Activated CD8-positive, alpha-beta memory T cell treated with anti-CD3 and anti-CD28 coated beads for 1 hour (primary cell): ENCODE measurements around the gene TBC1D2.
"Not testable (repeated sequence)": the region's sequence is repeated elsewhere in the genome, so short reads cannot be mapped to it uniquely, and the experiment has no call there.

Source experiments
- DNase-seq, 2 donors: peaks; one replicate each; pipeline ENCODE4 v3.0.0-alpha.2; 2020; ENCODE audit warnings: low read depth in 1 of 2; ENCODE audit errors: extremely low read depth in 1 of 2

Gene TBC1D2

GRCh38 chr9:98271479-98271878 is 16.0 kb upstream of the TBC1D2 start:
- DNase-seq, result no peak

- not testable (repeated sequence) for DNase-seq
These were observed 14.8 kb upstream of the TBC1D2 start for GRCh38 chr9:98270284-98270683.

DNA sequence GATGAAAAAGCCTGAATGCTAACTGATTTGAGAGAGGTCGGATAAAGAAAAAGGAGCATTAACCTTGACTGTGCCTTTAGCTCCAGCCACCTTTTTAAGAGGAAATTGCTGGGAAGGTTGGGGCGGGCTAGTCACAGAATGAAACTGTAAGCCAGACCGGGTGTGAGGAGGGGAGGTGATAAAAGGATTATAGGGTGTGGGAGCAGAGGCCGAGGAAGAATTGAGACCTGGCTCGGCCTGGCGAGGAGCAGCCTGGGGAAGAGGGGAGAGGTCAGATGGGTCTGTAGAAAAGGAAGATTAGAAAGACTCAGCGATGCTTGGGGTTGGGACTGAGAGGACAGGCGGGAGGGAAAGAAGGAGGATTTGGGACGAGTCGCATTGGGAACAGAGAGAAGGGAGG is 14.2 kb upstream of the TBC1D2 start:
- not testable (repeated sequence) for DNase-seq

DNA sequence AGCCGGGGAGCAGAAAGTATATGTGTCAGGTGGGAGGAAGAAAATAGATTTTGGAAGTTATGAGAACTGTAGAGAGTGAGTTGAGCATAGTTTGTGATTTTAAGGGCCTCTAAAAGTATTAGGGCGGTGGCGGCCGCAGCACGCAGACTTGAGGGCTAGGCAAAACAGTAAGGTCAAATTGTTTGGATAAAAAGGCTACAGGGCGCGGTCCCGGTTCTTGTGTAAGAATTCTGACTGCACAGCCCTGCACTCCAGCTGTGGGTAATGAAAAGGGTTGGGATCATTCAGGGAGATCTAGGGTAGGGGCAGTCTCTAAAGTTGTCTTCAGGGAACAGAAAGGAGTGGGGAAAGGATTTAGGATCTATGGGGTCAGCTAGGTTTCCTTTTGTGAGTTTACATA is 12.1 kb upstream of the TBC1D2 start:
- DNase-seq, result not testable (repeated sequence)

- DNase-seq, result no peak
These were observed 9.1 kb upstream of the TBC1D2 start for GRCh38 chr9:98264516-98264915.

DNA sequence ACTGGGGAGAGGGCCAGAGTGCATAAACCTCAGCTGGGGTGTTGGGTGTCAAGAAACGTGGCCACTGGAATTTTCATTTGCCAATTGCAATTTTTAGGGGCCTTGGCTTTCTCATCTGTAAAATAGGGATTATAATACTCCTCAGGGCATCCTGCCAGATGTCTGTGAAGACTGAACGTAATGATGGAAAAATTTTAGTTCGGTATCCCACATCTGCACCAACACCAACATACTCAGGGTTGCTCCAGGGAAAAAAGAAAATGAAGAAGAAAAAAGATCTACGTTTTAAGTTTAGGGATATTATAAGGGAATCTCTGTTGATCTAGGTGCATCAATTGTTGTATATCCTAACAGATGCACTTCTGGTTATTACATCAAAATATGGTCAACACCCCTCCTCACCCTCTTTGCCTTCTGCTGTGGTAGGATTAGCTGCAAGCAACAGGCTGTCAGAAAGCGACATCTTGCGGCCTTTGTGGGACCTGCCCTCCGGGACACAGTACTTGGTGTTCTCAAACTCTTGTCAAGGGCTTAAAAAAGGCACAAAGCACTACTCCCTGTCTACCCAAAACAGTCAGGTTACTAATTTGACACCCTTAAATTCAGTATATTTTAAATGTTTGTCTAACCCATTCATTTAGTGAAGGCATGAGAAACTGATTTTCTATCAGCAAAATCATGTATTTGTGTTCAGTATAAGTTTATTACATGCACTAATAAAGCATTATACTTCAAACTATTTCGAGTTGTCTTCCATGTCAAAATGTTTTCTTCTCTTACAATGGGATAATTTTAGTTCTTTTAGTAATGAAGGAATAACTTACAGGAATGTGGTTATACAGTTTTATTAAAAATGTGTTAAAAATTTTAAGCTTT is 8.3 kb upstream of the TBC1D2 start:
- peak; percentile 51 to 74 for DNase-seq

GRCh38 chr9:98263080-98263479 is 7.6 kb upstream of the TBC1D2 start:
- DNase-seq, result no peak

DNA sequence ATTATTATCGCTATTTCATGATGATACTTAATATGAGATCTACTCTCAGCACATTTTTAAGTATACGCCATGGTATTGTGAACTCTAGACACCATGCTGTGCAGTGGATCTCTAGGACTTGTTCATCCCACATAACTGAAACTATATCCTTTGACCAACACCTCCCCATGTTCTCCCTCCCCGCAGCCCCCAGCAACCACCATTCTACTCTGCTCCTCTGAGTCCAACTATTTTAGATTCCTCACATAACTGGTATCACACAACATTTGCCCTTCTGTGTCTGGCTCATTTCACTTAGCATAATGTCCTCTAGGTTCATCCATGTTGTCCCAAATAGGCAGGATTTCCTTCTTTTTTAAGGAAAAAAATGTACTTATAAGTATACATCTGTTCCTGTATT is 6.6 kb upstream of the TBC1D2 start:
- DNase-seq, result no peak

DNA sequence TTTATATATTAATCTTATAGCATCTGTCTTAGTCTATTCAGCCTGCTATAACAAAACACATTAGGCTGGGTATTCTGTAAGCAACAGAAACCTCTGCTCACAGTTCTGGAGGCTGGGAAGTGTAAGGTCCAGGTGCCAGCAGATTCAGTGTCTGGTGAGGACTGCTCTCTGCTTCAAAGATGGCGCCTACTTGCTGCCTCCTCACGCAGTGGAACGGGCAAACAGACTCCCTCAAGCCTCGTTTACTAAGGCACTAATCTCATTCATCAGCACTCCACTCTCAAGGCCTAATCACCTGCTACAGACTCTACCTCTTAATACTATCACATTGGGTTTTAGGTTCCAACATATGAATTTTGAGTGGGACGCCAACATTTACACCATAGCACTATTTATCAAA is 5.2 kb upstream of the TBC1D2 start:
- DNase-seq, result no peak

- DNase-seq, result no peak
These were observed 4.3 kb upstream of the TBC1D2 start for GRCh38 chr9:98259791-98260190.

GRCh38 chr9:98256756-98257155 is 1.3 kb upstream of the TBC1D2 start:
- DNase-seq, result no peak

GRCh38 chr9:98255061-98255577 is 330 bp downstream of the TBC1D2 start:
- no peak for DNase-seq

DNA sequence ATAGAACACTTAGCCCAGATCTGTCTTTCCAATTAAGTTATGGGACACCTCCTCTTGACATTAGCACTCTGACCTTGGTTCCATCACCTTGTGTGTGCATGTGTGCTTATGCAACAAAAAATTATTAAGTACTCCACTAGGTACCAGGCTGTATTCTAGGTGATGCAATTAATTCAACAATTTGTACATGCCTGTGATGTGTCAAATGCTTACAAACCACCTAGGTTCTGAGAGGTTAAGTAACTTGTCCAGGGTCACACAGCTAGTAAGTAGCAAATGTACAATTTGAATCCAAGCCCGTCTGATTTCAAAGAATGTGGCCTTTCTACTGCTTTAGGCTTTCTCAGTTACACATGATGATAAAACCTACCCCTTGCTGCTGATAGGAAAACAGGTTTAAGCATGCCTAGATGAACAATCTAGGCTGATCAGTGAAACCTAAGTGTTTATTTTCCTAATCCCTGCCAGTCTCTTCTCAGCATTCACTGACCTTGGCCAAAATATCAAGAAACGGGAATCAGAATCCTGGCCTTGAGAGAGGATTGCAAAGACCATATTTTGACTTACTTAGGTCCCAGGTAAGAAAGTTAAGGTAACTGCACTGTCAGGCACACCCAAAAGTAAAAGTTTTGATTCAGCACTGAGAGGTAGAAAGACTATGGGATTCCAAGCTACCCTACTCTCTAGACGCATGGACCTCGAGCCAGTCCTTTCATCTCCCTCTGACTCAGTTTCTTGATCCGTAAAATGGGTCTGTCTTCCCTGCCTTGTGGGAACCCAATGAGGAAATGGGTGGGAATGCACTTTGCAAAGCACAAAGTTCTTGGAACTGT is 1.0 kb downstream of the TBC1D2 start:
- DNase-seq, result no peak

DNA sequence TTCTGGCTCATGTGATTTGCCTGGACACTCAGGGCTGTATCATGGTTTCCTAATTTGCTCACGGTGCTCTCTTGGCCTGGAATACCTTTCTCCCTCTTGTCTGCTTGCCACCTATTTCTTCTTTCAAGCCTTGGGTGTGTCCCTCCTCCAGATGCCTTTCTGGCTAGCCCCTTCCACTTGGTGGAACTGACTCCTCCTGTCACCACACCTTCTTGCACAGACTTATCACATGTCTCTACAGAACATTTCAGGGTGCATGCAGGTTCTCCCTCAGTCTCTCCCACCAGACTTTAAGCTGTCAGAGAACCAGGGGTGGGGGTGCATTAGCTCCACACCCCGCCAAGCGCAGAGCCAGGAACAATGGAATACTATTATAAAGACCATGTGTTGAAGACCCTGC is 1.9 kb downstream of the TBC1D2 start:
- no peak for DNase-seq

DNA sequence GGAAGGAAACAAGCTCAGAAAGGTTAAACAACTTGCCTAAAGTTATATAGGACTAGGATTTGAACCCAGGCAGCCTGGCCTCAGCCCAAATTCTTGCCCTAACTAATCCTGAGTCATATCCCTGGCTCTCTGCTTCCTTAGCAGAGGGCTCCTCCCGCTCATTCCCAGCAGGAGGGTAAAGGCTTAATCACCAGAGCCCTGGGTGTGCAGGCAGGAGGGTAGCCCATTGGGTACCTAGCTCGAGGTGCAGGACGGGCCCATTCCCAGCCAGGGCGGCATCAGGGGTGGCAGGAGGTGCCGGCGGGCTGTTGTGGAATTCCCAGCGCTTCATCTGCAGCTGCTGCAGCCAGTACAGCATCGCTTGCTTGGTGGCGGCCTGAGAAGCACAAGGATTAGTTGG is 3.9 kb downstream of the TBC1D2 start:
- no peak for DNase-seq

- DNase-seq, result no peak
These were observed 5.7 kb downstream of the TBC1D2 start for GRCh38 chr9:98249771-98250170.

DNA sequence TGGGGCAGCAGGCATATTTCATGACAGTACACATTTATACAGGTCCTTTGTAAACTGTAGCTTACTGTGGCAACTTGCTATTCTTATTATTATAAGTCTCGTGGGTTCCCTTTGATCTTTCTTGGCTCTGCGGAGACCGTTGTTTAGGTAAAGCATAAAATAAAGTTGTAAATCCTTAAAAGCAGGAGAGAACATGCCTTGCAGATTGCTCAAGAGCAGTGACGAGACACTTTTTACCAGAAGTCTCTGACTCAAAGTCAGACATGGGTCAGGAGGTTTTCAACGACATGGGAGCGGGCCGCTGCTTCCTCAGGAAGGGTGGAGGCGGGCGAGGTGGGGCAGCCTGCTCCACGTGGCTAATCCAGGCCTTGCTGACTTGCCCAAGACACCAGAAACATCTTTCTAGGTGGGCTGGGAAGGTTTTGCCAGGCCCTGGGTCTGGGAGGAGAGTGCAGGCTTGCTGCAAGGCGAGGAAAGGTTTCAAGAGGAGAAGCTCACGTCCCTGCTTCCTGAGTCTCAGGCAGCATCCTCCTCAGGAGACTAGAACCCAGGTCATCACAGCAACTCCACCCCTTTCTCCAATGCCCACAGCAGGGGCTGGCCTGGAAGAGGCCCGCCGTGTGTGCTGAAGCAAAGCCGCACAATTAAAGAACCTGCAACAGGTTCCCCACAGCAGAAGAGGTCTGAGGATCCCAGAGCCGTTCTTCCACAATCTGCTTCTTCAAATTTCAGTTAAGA is 6.5 kb downstream of the TBC1D2 start:
- no peak for DNase-seq

GRCh38 chr9:98247831-98248657 is 7.4 kb downstream of the TBC1D2 start:
- DNase-seq, result no peak

DNA sequence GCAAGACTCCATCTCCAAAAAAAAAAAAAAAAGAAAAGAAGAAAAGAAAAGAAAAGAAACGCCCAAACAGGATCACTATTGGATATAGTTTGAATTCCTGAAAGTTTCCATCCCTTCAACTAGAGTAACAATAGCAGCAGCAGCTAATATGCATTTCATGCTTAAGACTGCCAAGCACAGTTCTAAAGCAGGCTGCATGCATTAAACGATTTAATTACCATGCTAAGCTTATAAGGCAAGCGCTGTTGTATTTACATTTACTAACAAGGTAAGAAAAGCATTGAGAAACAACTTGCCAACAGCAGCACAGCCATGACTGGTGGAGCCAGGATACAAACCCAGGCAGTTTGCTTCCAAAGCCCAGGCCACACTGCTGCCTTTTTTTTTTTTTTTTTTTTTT is 13.0 kb downstream of the TBC1D2 start:
- no peak for DNase-seq
